Measurements from ENCODE around the gene PRR19. TPM values are rescaled to one million over a fixed set of nuclear protein-coding genes. Genes with fewer than 3 reads are reported as not detected.

Gene PRR19
- total and polyA plus RNA-seq, 10 of the 15 experiments (the other 5 are each of a cell fraction or from before 2014, with no cell fraction given): 0.09 to 1.7 (median 0.73) TPM; not detected in 1

- TF ChIP-seq IRF3 (IDR thresholded peaks at IDR 0.05) (no peak), RB1 (IDR thresholded peaks at IDR 0.05; ENCODE audit: borderline replicate concordance) (no peak)
These were observed 54.0 kb downstream of the PRR19 start (continued) for GRCh38 chr19:42355896-42356295.

GRCh38 chr19:42356686-42357085, 54.8 kb downstream of the PRR19 start:
- in situ Hi-C loops (cut with MboI): no loop called here
- no peak overlapping the region for H3K27ac ChIP-seq (ENCODE audit: control insufficient read depth, insufficient read depth)
- POLR2A ChIA-PET: no interaction called here
- intact Hi-C loops (cut with micrococcal nuclease; ENCODE audit: unreplicated experiment): no loop called here
- ATAC-seq (no peak), FAIRE-seq (no peak), DNase-seq (ENCODE audit: low read depth, low spot score) (no peak)
- RAD21 ChIA-PET (ENCODE audit: unreplicated experiment): no interaction called here
- SMC1A ChIA-PET (ENCODE audit: uncharacterized antibody, unreplicated experiment): no interaction called here
- no peaks in the 10 kb centered on the region for H3K79me2 ChIP-seq (ENCODE audit: control insufficient read depth, insufficient read depth, low read length)
- WGBS (ENCODE audit: insufficient coverage, insufficient replicate concordance, low lambda C conversion rate, missing lambda C conversion rate): 97% methylated on average over 15 of the region's 15 CpGs
- no peaks in the 10 kb centered on the region for H3K9me3 ChIP-seq (replicated peaks; ENCODE audit: control insufficient read depth, insufficient read depth, low read length)
- H3K27me3 ChIP-seq (replicated peaks in 1 of 2; ENCODE audit: control insufficient read depth in 2 of 2, insufficient read depth in 2 of 2, low read length in 1 of 2): no peaks in the 10 kb centered on the region
- H3K36me3 ChIP-seq (ENCODE audit: control insufficient read depth in 2 of 2, insufficient read depth in 2 of 2, low read length in 1 of 2): no peaks in the 10 kb centered on the region; a peak in 2 of 4 replicates
- no peak overlapping the region for H3K4me2 ChIP-seq (ENCODE audit: control insufficient read depth, insufficient read depth)
- H2AFZ ChIP-seq (ENCODE audit: control insufficient read depth, low read depth, low read length): no peak overlapping the region
- CTCF ChIA-PET: interaction anchor here (1.1 kb wide), 1 partner anchor 13 kb away, joined by 3 read pairs; no protein-coding TSS in a partner anchor
- H3K4me1 ChIP-seq (ENCODE audit: control insufficient read depth, insufficient read depth, low read length): no peaks in the 10 kb centered on the region
- TF ChIP-seq BHLHE40 (IDR thresholded peaks at IDR 0.05; ENCODE audit: borderline replicate concordance in 1 of 2, low read depth in 2 of 2, low read length in 1 of 2): no peak
- TF ChIP-seq ELK1 (IDR thresholded peaks at IDR 0.05; ENCODE audit: low read depth, low read length): no peak
- TF ChIP-seq NR2C1 (IDR thresholded peaks at IDR 0.05): no peak
- no peak for TF ChIP-seq STAT1 (conservative IDR thresholded peaks at IDR 0.05)
- no peak for TF ChIP-seq SUPT20H (IDR thresholded peaks at IDR 0.05; ENCODE audit: borderline replicate concordance, control insufficient read depth, low read depth, low read length)
- TF ChIP-seq ESRRA (IDR thresholded peaks at IDR 0.05; ENCODE audit: low read length): no peak
- TF ChIP-seq HDGF (IDR thresholded peaks at IDR 0.05): no peak
- no peak for TF ChIP-seq NFXL1 (IDR thresholded peaks at IDR 0.05; ENCODE audit: borderline replicate concordance)
- TF ChIP-seq STAT3 (IDR thresholded peaks at IDR 0.05; ENCODE audit: low read depth, low read length): no peak
- no peak for TF ChIP-seq JUNB (IDR thresholded peaks at IDR 0.05)
- no peak for TF ChIP-seq SRF (IDR thresholded peaks at IDR 0.05; ENCODE audit: low read depth in 2 of 2, low read length in 2 of 2)
- H3K4me3 ChIP-seq: no peak overlapping the region
- H3K9ac ChIP-seq (ENCODE audit: control insufficient read depth, insufficient read depth, low read length): no peak overlapping the region
- H4K20me1 ChIP-seq (ENCODE audit: control insufficient read depth, insufficient read depth): no peaks in the 10 kb centered on the region
- no TSS peak for BruUV-seq (replicated peaks)

All from GM12878 (cell line).